GM10266 (cell line): Measurements from ENCODE around the gene TMEM135.

Experiments
- DNase-seq: peaks from one replicate; pipeline ENCODE4 v3.0.0; 2012; ENCODE audit errors: extremely low spot score
- CTCF ChIP-seq: IDR thresholded peaks from 2 replicates; pipeline ENCODE4 v1.5.1; 2012; ENCODE audit warnings: mild to moderate bottlenecking, low read depth; ENCODE audit not compliant: control insufficient read depth, insufficient read depth; ENCODE audit errors: missing control alignments

Gene TMEM135

GRCh38 chr11:87057749-87058148 is 20.0 kb downstream of the TMEM135 start:
- TF ChIP-seq CTCF = no peak

GRCh38 chr11:87059596-87060390 is 22.1 kb downstream of the TMEM135 start:
- no peak for TF ChIP-seq CTCF
- no peak for DNase-seq

More at GRCh38 chr11:87057749-87058148, 20.0 kb downstream of the TMEM135 start:
- DNase-seq = no peak

DNA sequence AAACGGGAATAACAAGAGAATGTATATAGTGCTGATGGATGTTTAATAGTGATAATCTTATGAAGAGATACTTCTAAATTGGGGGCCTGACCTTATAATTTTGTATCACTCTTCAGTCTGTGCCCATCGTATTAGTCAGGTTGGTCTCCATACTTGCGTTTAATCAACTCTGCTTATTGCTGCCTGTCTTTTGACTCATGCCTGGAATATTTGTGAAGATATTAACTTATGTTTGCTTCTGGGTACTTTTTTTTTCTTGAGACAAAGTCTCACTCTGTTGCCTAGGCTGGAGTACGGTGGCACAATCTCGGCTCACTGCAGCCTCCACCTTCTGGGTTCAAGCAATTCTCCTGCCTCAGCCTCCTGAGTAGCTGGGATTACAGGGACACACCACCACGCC is 24.0 kb downstream of the TMEM135 start:
- DNase-seq = no peak
- no peak for TF ChIP-seq CTCF

DNA sequence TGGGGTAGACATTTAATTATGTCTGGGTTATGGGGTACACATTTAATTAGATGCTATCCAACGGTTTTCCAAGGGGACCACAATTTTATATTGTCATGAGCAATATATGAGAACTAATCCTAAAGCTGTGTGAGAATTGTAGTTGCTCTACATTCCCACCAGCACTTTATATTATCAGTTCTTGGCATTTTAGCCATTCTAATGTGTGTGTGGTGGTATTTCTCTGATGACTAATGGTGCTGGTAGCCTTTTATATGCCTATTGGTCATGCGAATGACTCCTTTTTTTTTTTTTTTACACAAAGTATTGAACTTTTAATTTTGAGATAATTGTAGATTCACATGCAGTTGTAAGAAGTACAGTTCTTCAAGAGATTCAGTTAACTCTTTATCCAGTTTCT is 26.2 kb downstream of the TMEM135 start:
- no peak for TF ChIP-seq CTCF
- no peak for DNase-seq

- no peak for TF ChIP-seq CTCF
- no peak for DNase-seq
Measured at GRCh38 chr11:87072787-87073186, 35.1 kb downstream of the TMEM135 start.

- DNase-seq = no peak
- no peak for TF ChIP-seq CTCF
Measured at GRCh38 chr11:87076260-87076783, 38.6 kb downstream of the TMEM135 start.

- no peak for TF ChIP-seq CTCF
- no peak for DNase-seq
Measured at GRCh38 chr11:87076874-87077429, 39.2 kb downstream of the TMEM135 start.
